CD14-positive monocyte (primary cell): Measurements from ENCODE around the gene ADAMTS18. TPM values are rescaled to one million over a fixed set of nuclear protein-coding genes. Genes with fewer than 3 reads are reported as not detected.

ENCODE experiments used
- DNase-seq, 3 donors: peaks; one replicate each; pipeline ENCODE4 v3.0.0-alpha.2; 2011 to 2022
- H2AFZ ChIP-seq: 2 replicates; pipeline ENCODE4 v1.6.0; 2012; ENCODE audit warnings: mild to moderate bottlenecking, low read depth, low read length, inconsistent platforms; ENCODE audit not compliant: insufficient read depth, poor library complexity, severe bottlenecking
- H3K27ac ChIP-seq, 2 donors: 1 replicate in 1 of 2; 2 replicates in 1 of 2; pipeline ENCODE4 v1.5.1; 2012 to 2013; ENCODE audit warnings: low read length in 2 of 2, control low read depth in 1 of 2, inconsistent platforms in 1 of 2, low read depth in 1 of 2, mild to moderate bottlenecking in 1 of 2
- H3K27me3 ChIP-seq, 2 donors: one replicate each; pipeline versions ENCODE4 v1.6.0 to v1.6.1; 2011 to 2013; ENCODE audit warnings: low read length in 2 of 2; ENCODE audit not compliant: control insufficient read depth in 2 of 2, insufficient read depth in 2 of 2
- H3K36me3 ChIP-seq, 2 donors: replicated peaks in 1 of 2; 1 replicate in 1 of 2; 2 replicates in 1 of 2; pipeline versions ENCODE4 v1.5.1 to v1.6.1; 2012 to 2013; ENCODE audit warnings: low read length in 2 of 2, control low read depth in 1 of 2, inconsistent platforms in 1 of 2, mild to moderate bottlenecking in 1 of 2; ENCODE audit not compliant: insufficient read depth in 2 of 2, control insufficient read depth in 1 of 2
- H3K4me1 ChIP-seq, 2 donors: 1 replicate in 1 of 2; 2 replicates in 1 of 2; pipeline versions ENCODE4 v1.5.1 to v1.6.1; 2012 to 2013; ENCODE audit warnings: low read length in 2 of 2, control low read depth in 1 of 2, inconsistent platforms in 1 of 2, mild to moderate bottlenecking in 1 of 2, moderate library complexity in 1 of 2; ENCODE audit not compliant: insufficient read depth in 2 of 2, control insufficient read depth in 1 of 2
- H3K4me2 ChIP-seq: replicated peaks from 2 replicates; pipeline ENCODE3; 2012; ENCODE audit warnings: low read length, moderate library complexity, mild to moderate bottlenecking; ENCODE audit not compliant: poor library complexity, severe bottlenecking; ENCODE audit errors: extremely low read depth
- H3K4me3 ChIP-seq, 3 experiments: fragments of 200-600 bp in 1 of 3; sonication (generic) in 1 of 3; replicated peaks in 1 of 3; 1 replicate in 2 of 3; 2 replicates in 1 of 3; pipeline ENCODE4 v1.5.1; 2011 to 2013; ENCODE audit warnings: low read length in 3 of 3, mild to moderate bottlenecking in 3 of 3, control low read depth in 2 of 3, low read depth in 2 of 3, inconsistent platforms in 1 of 3, moderate library complexity in 1 of 3
- H3K79me2 ChIP-seq: 2 replicates; pipeline ENCODE4 v1.6.0; 2012; ENCODE audit warnings: mild to moderate bottlenecking, control low read depth, inconsistent platforms, low read length, moderate library complexity; ENCODE audit not compliant: insufficient read depth
- H3K9ac ChIP-seq: 2 replicates; pipeline ENCODE4 v1.6.0; 2017; ENCODE audit warnings: low read length, mild to moderate bottlenecking; ENCODE audit not compliant: insufficient read depth, poor library complexity, severe bottlenecking
- H3K9me3 ChIP-seq, 2 donors: replicated peaks in 1 of 2; 1 replicate in 1 of 2; 2 replicates in 1 of 2; pipeline versions ENCODE4 v1.5.1 to v1.6.1; 2012 to 2013; ENCODE audit warnings: low read length in 2 of 2, control low read depth in 1 of 2; ENCODE audit not compliant: control insufficient read depth in 1 of 2, insufficient read depth in 1 of 2
- H4K20me1 ChIP-seq: 2 replicates; pipeline ENCODE4 v1.6.0; 2012; ENCODE audit warnings: mild to moderate bottlenecking, low read length, control low read depth, moderate library complexity; ENCODE audit not compliant: insufficient read depth
- H3K27ac Mint-ChIP-seq, 7 donors: one replicate each; pipeline ENCODE4 v1.8.0; 2020; ENCODE audit warnings: mild to moderate bottlenecking in 7 of 7, mixed read lengths in 7 of 7, moderate library complexity in 6 of 7, inconsistent platforms in 2 of 7
- H3K27me3 Mint-ChIP-seq, 3 donors: one replicate each; pipeline ENCODE4 v1.8.0; 2021 to 2022; ENCODE audit warnings: low read depth in 3 of 3, mild to moderate bottlenecking in 3 of 3, mixed read lengths in 3 of 3, moderate library complexity in 3 of 3, inconsistent platforms in 1 of 3
- H3K36me3 Mint-ChIP-seq, 2 donors: one replicate each; pipeline ENCODE4 v1.8.0; 2020; ENCODE audit warnings: mixed read lengths in 2 of 2, inconsistent platforms in 1 of 2, mild to moderate bottlenecking in 1 of 2
- H3K4me1 Mint-ChIP-seq: one replicate; pipeline ENCODE4 v1.8.0; 2020; ENCODE audit warnings: mild to moderate bottlenecking, mixed read lengths
- H3K4me3 Mint-ChIP-seq, 2 donors: one replicate each; pipeline ENCODE4 v1.8.0; 2020; ENCODE audit warnings: mild to moderate bottlenecking in 2 of 2, mixed read lengths in 2 of 2, moderate library complexity in 1 of 2
- H3K9me3 Mint-ChIP-seq, 7 donors: one replicate each; pipeline ENCODE4 v1.8.0; 2020 to 2022; ENCODE audit warnings: mixed read lengths in 7 of 7, mild to moderate bottlenecking in 6 of 7, moderate library complexity in 6 of 7, inconsistent platforms in 2 of 7
- CTCF ChIP-seq: fragments of 200-600 bp; IDR thresholded peaks from one replicate; pipeline ENCODE4 v1.8.0; 2022; ENCODE audit warnings: antibody characterized with exemption, mild to moderate bottlenecking
- WGBS: methylation state at CpG from one replicate; pipeline ENCODE4 v1.1.5; 2013; ENCODE audit warnings: missing lambda C conversion rate; ENCODE audit not compliant: insufficient coverage; 5-methylcytosine and 5-hydroxymethylcytosine counted together
- intact Hi-C, 2 donors: fragments of 100-400 bp; cut with micrococcal nuclease; formaldehyde crosslinking; loops; one replicate each; pipeline versions ENCODE4 v1.15.0 to v1.15.1; 2023
- polyA minus RNA-seq: library from RNA; depleted of rRNA, polyadenylated mRNA; stranded (reverse); fragments of >200 nt; gene quantifications from 2 replicates; pipeline ENCODE4 v1.2.3, GENCODE V29; 2012
- polyA plus RNA-seq, 3 donors: library from polyadenylated mRNA; depleted of rRNA in 1 of 3; unstranded in 2 of 3; stranded (reverse) in 1 of 3; fragments of 300-500 nt in 2 of 3; fragments of >200 nt in 1 of 3; fragmentation: Illumina TruSeq in 2 of 3; gene quantifications; 1 replicate in 2 of 3; 2 replicates in 1 of 3; pipeline ENCODE4 v1.2.3, GENCODE V29; 2012 to 2021
- total RNA-seq, 12 experiments: library from RNA in 1 of 12; stranded (reverse) in 1 of 12; fragments of 120-200 nt in 1 of 12; gene quantifications; one replicate each; pipeline ENCODE4 v1.2.4 and lab custom pipeline; 2013 to 2026; ENCODE audit warnings: mixed read lengths in 6 of 12, inconsistent platforms in 1 of 12

ADAMTS18 gene
- total RNA-seq (2013): not detected
- polyA plus RNA-seq (not detected), polyA minus RNA-seq (0.14 TPM in 1 of 2 replicates, not detected in the other), total RNA-seq (lab: John Stamatoyannopoulos, UW) (0 to 2.9 (median 0.08) reads per million in 11 experiments)

- no peaks in the 10 kb centered on the region for H3K9me3 ChIP-seq
- intact Hi-C loops: no loop called here
- H3K27me3 ChIP-seq: peaks cover 27 to 34% of the 10 kb centered on the region in 2 donors
- Mint-ChIP-seq H3K27me3 (peaks cover 26 to 37% (median 29%) of the 10 kb centered on the region in 3 donors), H3K9me3 (no peaks in the 10 kb centered on the region), H3K4me3 (peak within 1 kb of the TSS in 1 of 2 donors; percentile 74), H3K36me3 (no peaks in the 10 kb centered on the region), H3K4me1 (no peaks in the 10 kb centered on the region), H3K27ac (no peak within 1 kb of the TSS)
- WGBS: 2% methylated on average over 86 of the region's 92 CpGs
- no peaks in the 10 kb centered on the region for H3K79me2 ChIP-seq
- no peak within 1 kb of the TSS for H2AFZ ChIP-seq
- no peak within 1 kb of the TSS for H3K9ac ChIP-seq
- no peak for TF ChIP-seq CTCF
- no peaks in the 10 kb centered on the region for H4K20me1 ChIP-seq
- H3K27ac ChIP-seq: no peak within 1 kb of the TSS
- no peaks in the 10 kb centered on the region for H3K4me1 ChIP-seq
- DNase-seq: no peak
- no peak within 1 kb of the TSS for H3K4me2 ChIP-seq
- no peak within 1 kb of the TSS for H3K4me3 ChIP-seq
- H3K36me3 ChIP-seq: no peaks in the 10 kb centered on the region
Observed at GRCh38 chr16:77434530-77435271, at the start of gene ADAMTS18. Gene ADAMTS18 (minus strand): TSS chr16:77435034. CDS start chr16:77434695, 339 bp downstream.

GRCh38 chr16:77480681-77481315 is 46.0 kb upstream of the ADAMTS18 start:
- Histone ChIP-seq H3K27ac (no peak overlapping the region), H4K20me1 (no peaks in the 10 kb centered on the region), H3K9me3 (no peaks in the 10 kb centered on the region), H3K27me3 (no peaks in the 10 kb centered on the region), H2AFZ (no peak overlapping the region), H3K9ac (no peak overlapping the region), H3K36me3 (no peaks in the 10 kb centered on the region), H3K4me3 (no peak overlapping the region), H3K4me1 (no peaks in the 10 kb centered on the region), H3K4me2 (no peak overlapping the region), H3K79me2 (no peaks in the 10 kb centered on the region)
- H3K27me3 Mint-ChIP-seq: peaks cover 0 to 1% (median 0%) of the 10 kb centered on the region in 3 donors
- 86% methylated on average over 2 of the region's 3 CpGs for WGBS
- no peak for DNase-seq
- TF ChIP-seq CTCF: no peak
- H3K4me1 Mint-ChIP-seq: no peaks in the 10 kb centered on the region
- peaks cover 0 to 3% (median 0%) of the 10 kb centered on the region in 7 donors for H3K9me3 Mint-ChIP-seq
- no peaks in the 10 kb centered on the region for H3K36me3 Mint-ChIP-seq
- no peak overlapping the region for H3K27ac Mint-ChIP-seq
- intact Hi-C loops: no loop called here
- no peak overlapping the region for H3K4me3 Mint-ChIP-seq
